HepG2 (cell line): ENCODE results near the gene NT5M. TPM values are rescaled to one million over a fixed set of nuclear protein-coding genes. Genes with fewer than 3 reads are reported as not detected.
A peak's percentile ranks its signal among the peaks of the same experiment; 100 is the strongest.

ENCODE experiments used
- ATRX ChIP-seq: sonication (generic); formaldehyde crosslinking; IDR thresholded peaks from 2 replicates; pipeline ENCODE4 v1.4.0; 2020; ENCODE audit warnings: missing genetic modification reagents, borderline replicate concordance
- CEBPG ChIP-seq: IDR thresholded peaks from 2 replicates; pipeline ENCODE4 v1.6.1; 2016
- CREB3 ChIP-seq: sonication (generic); formaldehyde crosslinking; IDR thresholded peaks from 2 replicates; pipeline ENCODE4 v1.5.0; 2020; ENCODE audit warnings: missing genetic modification reagents
- EHMT2 ChIP-seq: fragments of 200-600 bp; sonication (generic); IDR thresholded peaks from 2 replicates; pipeline ENCODE4 v1.7.0; 2017; ENCODE audit warnings: antibody characterized with exemption, low read depth, low read length, borderline replicate concordance
- ISL2 ChIP-seq: sonication (generic); formaldehyde crosslinking; IDR thresholded peaks from 2 replicates; pipeline ENCODE4 v1.5.0; 2020; ENCODE audit warnings: missing genetic modification reagents
- PHF21A ChIP-seq: sonication (generic); formaldehyde crosslinking; IDR thresholded peaks from 2 replicates; pipeline ENCODE4 v1.5.0; 2020; ENCODE audit warnings: mild to moderate bottlenecking, missing genetic modification reagents
- REL ChIP-seq: sonication (generic); formaldehyde crosslinking; conservative IDR thresholded peaks from 2 replicates; pipeline ENCODE4 v1.8.0; 2022; ENCODE audit warnings: mild to moderate bottlenecking, missing genetic modification reagents, moderate library complexity
- SATB2 ChIP-seq: sonication (generic); formaldehyde crosslinking; IDR thresholded peaks from 2 replicates; pipeline ENCODE4 v1.5.0; 2020; ENCODE audit warnings: missing genetic modification reagents
- SRSF1 ChIP-seq: fragments of 200-400 bp; formaldehyde crosslinking; optimal IDR thresholded peaks from 2 replicates; pipeline ENCODE3; 2017; ENCODE audit warnings: mild to moderate bottlenecking, low read depth, low read length, moderate library complexity
- UBTF ChIP-seq: sonication (generic); formaldehyde crosslinking; IDR thresholded peaks from 2 replicates; pipeline ENCODE4 v1.4.0; 2020; ENCODE audit warnings: mild to moderate bottlenecking, missing genetic modification reagents
- ZBTB49 ChIP-seq: sonication (generic); formaldehyde crosslinking; IDR thresholded peaks from 2 replicates; pipeline ENCODE4 v1.4.0; 2020; ENCODE audit warnings: missing genetic modification reagents, borderline replicate concordance
- ZFP41 ChIP-seq: sonication (generic); formaldehyde crosslinking; IDR thresholded peaks from 2 replicates; pipeline ENCODE4 v1.4.0; 2020; ENCODE audit warnings: mild to moderate bottlenecking, missing genetic modification reagents, borderline replicate concordance
- ZNF275 ChIP-seq: sonication (generic); formaldehyde crosslinking; IDR thresholded peaks from 2 replicates; pipeline ENCODE4 v1.8.0; 2022; ENCODE audit warnings: missing genetic modification reagents, mild to moderate bottlenecking, inconsistent platforms, borderline replicate concordance
- ZNF44 ChIP-seq: sonication (generic); formaldehyde crosslinking; IDR thresholded peaks from 2 replicates; pipeline ENCODE4 v1.5.1; 2020; ENCODE audit warnings: mild to moderate bottlenecking, missing genetic modification reagents
- ZNF598 ChIP-seq: sonication (generic); formaldehyde crosslinking; IDR thresholded peaks from 2 replicates; pipeline ENCODE4 v1.5.1; 2020; ENCODE audit warnings: mild to moderate bottlenecking, missing genetic modification reagents, borderline replicate concordance
- ZNF772 ChIP-seq: sonication (generic); formaldehyde crosslinking; IDR thresholded peaks from 2 replicates; pipeline ENCODE4 v1.5.0; 2020; ENCODE audit warnings: mild to moderate bottlenecking, missing genetic modification reagents
- polyA plus RNA-seq, 8 experiments: library from polyadenylated mRNA; depleted of rRNA in 3 of 8; stranded (reverse) in 7 of 8; unstranded in 1 of 8; fragments of >200 nt; fragmentation: Illumina TruSeq in 4 of 8; extraction: Trizol in 4 of 8; gene quantifications; 2 replicates each; pipeline versions ENCODE4 v1.2.1 to v1.2.3, GENCODE V29; 2011 to 2016; ENCODE audit warnings: low read depth in 4 of 8, missing spikeins in 1 of 8, mixed read lengths in 1 of 8; ENCODE audit not compliant: insufficient read depth in 1 of 8
- total RNA-seq, 5 experiments: library from RNA; depleted of rRNA; stranded (reverse); fragments of >200 nt; fragmentation: Illumina TruSeq; extraction: Trizol; gene quantifications; 2 replicates each; pipeline ENCODE4 v1.2.3, GENCODE V29; 2016; ENCODE audit warnings: low read depth in 1 of 5
- TF ChIP-seq, protein P1 (sequence below): IDR thresholded peaks from 2 replicates; pipeline ENCODE4 v1.6.1; 2012; ENCODE audit warnings: low read depth, low read length, improper control_type of control experiment
- TF ChIP-seq, protein P2 (sequence below): sonication (generic); formaldehyde crosslinking; IDR thresholded peaks from 2 replicates; pipeline ENCODE4 v1.4.0; 2020; ENCODE audit warnings: low read depth, mild to moderate bottlenecking, missing genetic modification reagents

Gene NT5M
- total and polyA plus RNA-seq, 2 of the 13 experiments (the other 11 are each of a cell fraction or from before 2014, with no cell fraction given) = 0.55 to 0.78 TPM

GRCh38 chr17:17344507-17345293, 41.5 kb downstream of the NT5M start (continued):
- TF ChIP-seq, protein P1, sequence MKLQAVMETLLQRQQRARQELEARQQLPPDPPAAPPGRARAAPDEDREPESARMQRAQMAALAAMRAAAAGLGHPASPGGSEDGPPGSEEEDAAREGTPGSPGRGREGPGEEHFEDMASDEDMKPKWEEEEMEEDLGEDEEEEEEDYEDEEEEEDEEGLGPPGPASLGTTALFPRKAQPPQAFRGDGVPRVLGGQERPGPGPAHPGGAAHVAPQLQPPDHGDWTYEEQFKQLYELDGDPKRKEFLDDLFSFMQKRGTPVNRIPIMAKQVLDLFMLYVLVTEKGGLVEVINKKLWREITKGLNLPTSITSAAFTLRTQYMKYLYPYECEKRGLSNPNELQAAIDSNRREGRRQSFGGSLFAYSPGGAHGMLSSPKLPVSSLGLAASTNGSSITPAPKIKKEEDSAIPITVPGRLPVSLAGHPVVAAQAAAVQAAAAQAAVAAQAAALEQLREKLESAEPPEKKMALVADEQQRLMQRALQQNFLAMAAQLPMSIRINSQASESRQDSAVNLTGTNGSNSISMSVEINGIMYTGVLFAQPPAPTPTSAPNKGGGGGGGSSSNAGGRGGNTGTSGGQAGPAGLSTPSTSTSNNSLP = no peak
- TF ChIP-seq SATB2 (CRISPR knock-in tag) (no peak), SRSF1 (peak; percentile 34), CEBPG (CRISPR knock-in tag) (peak; percentile 10; the same call in 1 of the 2 replicates), ZNF275 (0 out of 2 replicates have a peak, but pooled peaks have one; percentile 12), ZNF44 (CRISPR knock-in tag) (no peak), ATRX (CRISPR knock-in tag) (no peak), ISL2 (no peak; the same call in 1 of the 2 replicates), EHMT2 (no peak), CREB3 (CRISPR knock-in tag) (no peak), PHF21A (CRISPR knock-in tag) (peak; percentile 30; the same call in 1 of the 2 replicates), ZFP41 (CRISPR knock-in tag) (0 out of 2 replicates have a peak, but pooled peaks have one; percentile 18), REL (no peak), UBTF (CRISPR knock-in tag) (peak; percentile 66; the same call in 1 of the 2 replicates), ZNF598 (CRISPR knock-in tag) (no peak), ZBTB49 (CRISPR knock-in tag) (no peak), ZNF772 (CRISPR knock-in tag) (no peak; the same call in 1 of the 2 replicates)
- TF ChIP-seq, protein P2, sequence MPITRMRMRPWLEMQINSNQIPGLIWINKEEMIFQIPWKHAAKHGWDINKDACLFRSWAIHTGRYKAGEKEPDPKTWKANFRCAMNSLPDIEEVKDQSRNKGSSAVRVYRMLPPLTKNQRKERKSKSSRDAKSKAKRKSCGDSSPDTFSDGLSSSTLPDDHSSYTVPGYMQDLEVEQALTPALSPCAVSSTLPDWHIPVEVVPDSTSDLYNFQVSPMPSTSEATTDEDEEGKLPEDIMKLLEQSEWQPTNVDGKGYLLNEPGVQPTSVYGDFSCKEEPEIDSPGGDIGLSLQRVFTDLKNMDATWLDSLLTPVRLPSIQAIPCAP (CRISPR knock-in tag) = no peak
